ENCODE data around the gene FAM120A.

DNA sequence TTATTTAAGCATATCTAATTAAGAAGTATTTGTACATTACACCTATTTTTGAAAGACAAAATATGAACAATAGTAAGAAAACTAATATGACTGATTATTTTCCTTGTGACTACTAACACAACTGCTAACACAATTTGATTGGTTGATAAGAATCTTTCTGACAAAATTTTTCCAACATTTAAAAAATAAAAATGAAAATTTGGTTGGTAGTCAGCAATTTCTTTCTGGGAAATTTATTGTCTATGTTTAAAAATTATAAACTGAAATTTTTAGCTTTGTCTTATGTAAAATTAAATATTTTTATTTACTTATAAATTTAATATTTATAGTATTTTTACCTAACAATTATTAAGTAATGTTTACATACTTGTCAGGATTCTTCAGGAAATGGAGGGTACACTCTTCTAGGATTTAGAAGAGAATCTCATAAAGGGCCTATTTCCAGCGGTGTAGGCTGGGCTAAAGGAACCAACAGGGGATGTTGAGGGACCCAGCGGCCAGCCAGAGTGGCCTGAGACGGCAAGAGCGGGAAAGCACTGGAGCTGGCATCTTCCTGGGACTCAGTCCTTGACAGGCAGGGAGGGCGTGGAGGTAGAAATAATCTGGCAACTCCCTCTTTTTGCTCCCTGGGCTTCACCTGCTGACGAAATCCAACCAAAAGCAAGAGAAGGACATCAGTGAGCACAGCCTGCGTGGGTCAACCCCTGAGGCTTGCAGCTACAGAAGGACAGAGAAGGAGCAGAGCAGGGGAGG is 14.7 kb upstream of the FAM120A start:
- TF ChIP-seq CTCF (conservative IDR thresholded peaks at IDR 0.05; ENCODE audit: low read length) (no peak), EZH2phosphoT487 (IDR thresholded peaks at IDR 0.05; ENCODE audit: borderline replicate concordance) (no peak)
